ENCODE measurements around the gene SECTM1. TPM values are rescaled to one million over a fixed set of nuclear protein-coding genes. Genes with fewer than 3 reads are reported as not detected.
A peak's percentile ranks its signal among the peaks of the same experiment; 100 is the strongest.

Gene SECTM1
- total RNA-seq, 6 experiments from 2014 or later = 3.9 to 7.4 (median 5.8) TPM

GRCh38 chr17:82334204-82334621 lies 647 bp upstream of the SECTM1 start:
- Histone ChIP-seq H3K4me3 (peak overlapping the region; percentile 21 to 55 (median 29)), H3K9me3 (no peaks in the 10 kb centered on the region), H3K4me1 (peaks cover 0 to 17% (median 7%) of the 10 kb centered on the region in 4 donors), H3K27ac (peak overlapping the region; percentile 76 to 97 (median 94)), H3K27me3 (no peaks in the 10 kb centered on the region), H3K36me3 (no peaks in the 10 kb centered on the region)
- intact Hi-C loops (cut with DNase I) = no loop called here
- DNase-seq = peak in 2 of 3 donors; percentile 38 to 71
- TF ChIP-seq POLR2A (IDR thresholded peaks at IDR 0.05) (no peak), CTCF (IDR thresholded peaks at IDR 0.05) (no peak)
- ATAC-seq = no peak
- 67% methylated on average over 1 of the region's 25 CpGs for WGBS (ENCODE audit: insufficient coverage, low coverage, low lambda C conversion rate, missing lambda C conversion rate)

- TF ChIP-seq POLR2A (IDR thresholded peaks at IDR 0.05) (no peak), CTCF (IDR thresholded peaks at IDR 0.05) (no peak)
- Histone ChIP-seq H3K27ac (peak overlapping the region in 1 of 3 donors; percentile 29), H3K4me3 (peak overlapping the region; percentile 21 to 55 (median 29)), H3K36me3 (no peaks in the 10 kb centered on the region), H3K4me1 (peaks cover 0 to 29% (median 12%) of the 10 kb centered on the region in 4 donors), H3K27me3 (no peaks in the 10 kb centered on the region), H3K9me3 (no peaks in the 10 kb centered on the region)
- intact Hi-C loops (cut with DNase I) = no loop called here
- peak in 1 of 4 donors; percentile 7 for ATAC-seq
- 19% methylated on average over 5 of the region's 32 CpGs for WGBS (ENCODE audit: insufficient coverage, low coverage, low lambda C conversion rate, missing lambda C conversion rate)
- DNase-seq = peak in 2 of 3 donors; percentile 50 to 77
Measured at GRCh38 chr17:82332669-82333278, 792 bp downstream of the SECTM1 start.

GRCh38 chr17:82331345-82331939 lies 2.1 kb downstream of the SECTM1 start:
- Histone ChIP-seq H3K9me3 (no peaks in the 10 kb centered on the region), H3K36me3 (no peaks in the 10 kb centered on the region), H3K27ac (no peak overlapping the region), H3K4me3 (no peak overlapping the region), H3K4me1 (peaks cover 0 to 29% (median 15%) of the 10 kb centered on the region in 4 donors), H3K27me3 (no peaks in the 10 kb centered on the region)
- peak in 1 of 3 donors; percentile 21 for DNase-seq
- intact Hi-C loops (cut with DNase I) = no loop called here
- ATAC-seq = no peak
- 64% methylated on average over 4 of the region's 25 CpGs for WGBS (ENCODE audit: insufficient coverage, low coverage, low lambda C conversion rate, missing lambda C conversion rate)
- TF ChIP-seq CTCF (IDR thresholded peaks at IDR 0.05) = no peak
- TF ChIP-seq POLR2A (IDR thresholded peaks at IDR 0.05) = no peak

GRCh38 chr17:82330322-82331239 lies 3.0 kb downstream of the SECTM1 start:
- H3K4me3 ChIP-seq = no peak overlapping the region
- whole genome bisulfite sequencing (ENCODE audit: insufficient coverage, low coverage, low lambda C conversion rate, missing lambda C conversion rate) = 10% methylated on average over 2 of the region's 28 CpGs
- no peaks in the 10 kb centered on the region for H3K36me3 ChIP-seq
- intact Hi-C loops (cut with DNase I) = no loop called here
- no peak for ATAC-seq
- peak in 2 of 3 donors; percentile 41 to 61 for DNase-seq
- no peaks in the 10 kb centered on the region for H3K9me3 ChIP-seq
- no peaks in the 10 kb centered on the region for H3K27me3 ChIP-seq
- H3K27ac ChIP-seq = no peak overlapping the region
- TF ChIP-seq POLR2A (IDR thresholded peaks at IDR 0.05) (no peak), CTCF (IDR thresholded peaks at IDR 0.05) (no peak)
- peaks cover 0 to 33% (median 17%) of the 10 kb centered on the region in 4 donors for H3K4me1 ChIP-seq

Measured in right lobe of liver (tissue), 6 donors.